HepG2 (cell line): Measurements from ENCODE around the gene PAPOLA. TPM values are rescaled to one million over a fixed set of nuclear protein-coding genes. Genes with fewer than 3 reads are reported as not detected.

ENCODE experiments used
- IKZF1 ChIP-seq: fragments of 450-650 bp; IDR thresholded peaks from 2 replicates; pipeline ENCODE4 v1.7.1; 2016
- MXI1 ChIP-seq: IDR thresholded peaks from 3 replicates; pipeline ENCODE4 v1.6.1; 2012; ENCODE audit warnings: low read depth, low read length, inconsistent platforms, borderline replicate concordance
- PAX8 ChIP-seq: sonication (generic); formaldehyde crosslinking; IDR thresholded peaks from 2 replicates; pipeline ENCODE4 v1.8.0; 2022; ENCODE audit warnings: mild to moderate bottlenecking, missing genetic modification reagents, borderline replicate concordance
- SMAD3 ChIP-seq: sonication (generic); formaldehyde crosslinking; IDR thresholded peaks from 2 replicates; pipeline ENCODE4 v1.4.0; 2020; ENCODE audit warnings: missing genetic modification reagents
- TERF1 ChIP-seq: sonication (generic); formaldehyde crosslinking; IDR thresholded peaks from 2 replicates; pipeline ENCODE4 v1.8.0; 2022; ENCODE audit warnings: mild to moderate bottlenecking, missing genetic modification reagents, moderate library complexity
- YY1 ChIP-seq: IDR thresholded peaks from 2 replicates; pipeline ENCODE4 v1.6.1; 2011; ENCODE audit warnings: low read length, low read depth, moderate library complexity, mild to moderate bottlenecking; ENCODE audit not compliant: insufficient read depth, insufficient replicate concordance
- ZNF292 ChIP-seq: sonication (generic); formaldehyde crosslinking; IDR thresholded peaks from 2 replicates; pipeline ENCODE4 v1.8.1; 2022; ENCODE audit warnings: mild to moderate bottlenecking, low read depth, missing genetic modification reagents, borderline replicate concordance
- ZNF337 ChIP-seq: sonication (generic); formaldehyde crosslinking; IDR thresholded peaks from 2 replicates; pipeline ENCODE4 v1.5.1; 2020; ENCODE audit warnings: missing genetic modification reagents, low read depth, mild to moderate bottlenecking, borderline replicate concordance
- ZNF558 ChIP-seq: sonication (generic); formaldehyde crosslinking; IDR thresholded peaks from 2 replicates; pipeline ENCODE4 v1.9.0; 2022; ENCODE audit warnings: mild to moderate bottlenecking, missing genetic modification reagents, borderline replicate concordance
- ZNF576 ChIP-seq: sonication (generic); formaldehyde crosslinking; IDR thresholded peaks from 2 replicates; pipeline ENCODE4 v1.4.0; 2020; ENCODE audit warnings: mild to moderate bottlenecking, missing genetic modification reagents
- ZNF788 ChIP-seq: sonication (generic); formaldehyde crosslinking; IDR thresholded peaks from 2 replicates; pipeline ENCODE4 v1.5.0; 2020; ENCODE audit warnings: mild to moderate bottlenecking, missing genetic modification reagents, borderline replicate concordance
- polyA plus RNA-seq, 8 experiments: library from polyadenylated mRNA; depleted of rRNA in 3 of 8; stranded (reverse) in 7 of 8; unstranded in 1 of 8; fragments of >200 nt; fragmentation: Illumina TruSeq in 4 of 8; extraction: Trizol in 4 of 8; gene quantifications; 2 replicates each; pipeline versions ENCODE4 v1.2.1 to v1.2.3, GENCODE V29; 2011 to 2016; ENCODE audit warnings: low read depth in 4 of 8, missing spikeins in 1 of 8, mixed read lengths in 1 of 8; ENCODE audit not compliant: insufficient read depth in 1 of 8
- total RNA-seq, 5 experiments: library from RNA; depleted of rRNA; stranded (reverse); fragments of >200 nt; fragmentation: Illumina TruSeq; extraction: Trizol; gene quantifications; 2 replicates each; pipeline ENCODE4 v1.2.3, GENCODE V29; 2016; ENCODE audit warnings: low read depth in 1 of 5
- TF ChIP-seq, protein P1 (sequence below): sonication (generic); formaldehyde crosslinking; IDR thresholded peaks from one replicate; pipeline ENCODE4 v1.5.1; 2020; ENCODE audit warnings: mild to moderate bottlenecking, missing genetic modification reagents; ENCODE audit errors: not compliant biosample characterization
- TF ChIP-seq, protein P2 (sequence below): sonication (generic); formaldehyde crosslinking; IDR thresholded peaks from 2 replicates; pipeline ENCODE4 v1.8.1; 2022; ENCODE audit warnings: mild to moderate bottlenecking, missing genetic modification reagents
- TF ChIP-seq, protein P3 (sequence below): sonication (generic); formaldehyde crosslinking; IDR thresholded peaks from 2 replicates; pipeline ENCODE4 v1.9.0; 2021; ENCODE audit warnings: missing genetic modification reagents, borderline replicate concordance

The PAPOLA gene
- total and polyA plus RNA-seq, 2 of the 13 experiments (the other 11 are each of a cell fraction or from before 2014, with no cell fraction given) = 103 to 151 TPM

GRCh38 chr14:96461950-96462798 is 40.0 kb upstream of the PAPOLA start (continued):
- TF ChIP-seq ZNF576 = no peak
- no peak for TF ChIP-seq YY1
- TF ChIP-seq, protein P1, sequence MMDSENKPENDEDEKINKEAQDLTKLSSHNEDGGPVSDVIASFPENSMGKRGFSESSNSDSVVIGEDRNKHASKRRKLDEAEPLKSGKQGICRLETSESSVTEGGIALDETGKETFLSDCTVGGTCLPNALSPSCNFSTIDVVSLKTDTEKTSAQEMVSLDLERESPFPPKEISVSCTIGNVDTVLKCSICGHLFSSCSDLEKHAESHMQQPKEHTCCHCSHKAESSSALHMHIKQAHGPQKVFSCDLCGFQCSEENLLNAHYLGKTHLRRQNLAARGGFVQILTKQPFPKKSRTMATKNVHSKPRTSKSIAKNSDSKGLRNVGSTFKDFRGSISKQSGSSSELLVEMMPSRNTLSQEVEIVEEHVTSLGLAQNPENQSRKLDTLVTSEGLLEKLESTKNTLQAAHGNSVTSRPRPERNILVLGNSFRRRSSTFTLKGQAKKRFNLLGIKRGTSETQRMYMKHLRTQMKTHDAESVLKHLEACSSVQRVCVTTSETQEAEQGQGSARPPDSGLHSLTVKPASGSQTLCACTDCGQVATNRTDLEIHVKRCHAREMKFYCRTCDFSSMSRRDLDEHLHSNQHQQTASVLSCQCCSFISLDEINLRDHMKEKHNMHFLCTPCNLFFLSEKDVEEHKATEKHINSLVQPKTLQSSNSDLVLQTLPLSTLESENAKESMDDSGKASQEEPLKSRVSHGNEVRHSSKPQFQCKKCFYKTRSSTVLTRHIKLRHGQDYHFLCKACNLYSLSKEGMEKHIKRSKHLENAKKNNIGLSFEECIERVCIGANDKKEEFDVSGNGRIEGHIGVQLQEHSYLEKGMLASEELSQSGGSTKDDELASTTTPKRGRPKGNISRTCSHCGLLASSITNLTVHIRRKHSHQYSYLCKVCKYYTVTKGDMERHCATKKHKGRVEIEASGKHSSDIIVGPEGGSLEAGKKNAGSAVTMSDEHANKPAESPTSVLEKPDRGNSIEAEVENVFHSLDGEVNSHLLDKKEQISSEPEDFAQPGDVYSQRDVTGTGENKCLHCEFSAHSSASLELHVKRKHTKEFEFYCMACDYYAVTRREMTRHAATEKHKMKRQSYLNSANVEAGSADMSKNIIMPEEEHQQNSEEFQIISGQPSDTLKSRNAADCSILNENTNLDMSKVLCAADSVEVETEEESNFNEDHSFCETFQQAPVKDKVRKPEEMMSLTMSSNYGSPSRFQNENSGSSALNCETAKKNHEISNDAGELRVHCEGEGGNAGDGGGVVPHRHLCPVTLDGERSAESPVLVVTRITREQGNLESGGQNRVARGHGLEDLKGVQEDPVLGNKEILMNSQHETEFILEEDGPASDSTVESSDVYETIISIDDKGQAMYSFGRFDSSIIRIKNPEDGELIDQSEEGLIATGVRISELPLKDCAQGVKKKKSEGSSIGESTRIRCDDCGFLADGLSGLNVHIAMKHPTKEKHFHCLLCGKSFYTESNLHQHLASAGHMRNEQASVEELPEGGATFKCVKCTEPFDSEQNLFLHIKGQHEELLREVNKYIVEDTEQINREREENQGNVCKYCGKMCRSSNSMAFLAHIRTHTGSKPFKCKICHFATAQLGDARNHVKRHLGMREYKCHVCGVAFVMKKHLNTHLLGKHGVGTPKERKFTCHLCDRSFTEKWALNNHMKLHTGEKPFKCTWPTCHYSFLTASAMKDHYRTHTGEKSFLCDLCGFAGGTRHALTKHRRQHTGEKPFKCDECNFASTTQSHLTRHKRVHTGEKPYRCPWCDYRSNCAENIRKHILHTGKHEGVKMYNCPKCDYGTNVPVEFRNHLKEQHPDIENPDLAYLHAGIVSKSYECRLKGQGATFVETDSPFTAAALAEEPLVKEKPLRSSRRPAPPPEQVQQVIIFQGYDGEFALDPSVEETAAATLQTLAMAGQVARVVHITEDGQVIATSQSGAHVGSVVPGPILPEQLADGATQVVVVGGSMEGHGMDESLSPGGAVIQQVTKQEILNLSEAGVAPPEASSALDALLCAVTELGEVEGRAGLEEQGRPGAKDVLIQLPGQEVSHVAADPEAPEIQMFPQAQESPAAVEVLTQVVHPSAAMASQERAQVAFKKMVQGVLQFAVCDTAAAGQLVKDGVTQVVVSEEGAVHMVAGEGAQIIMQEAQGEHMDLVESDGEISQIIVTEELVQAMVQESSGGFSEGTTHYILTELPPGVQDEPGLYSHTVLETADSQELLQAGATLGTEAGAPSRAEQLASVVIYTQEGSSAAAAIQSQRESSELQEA (CRISPR knock-in tag) = no peak
- TF ChIP-seq IKZF1 = no peak
- TF ChIP-seq MXI1 = no peak
- TF ChIP-seq ZNF788 (CRISPR knock-in tag) = peak; percentile 77; the same call in 1 of the 2 replicates
- peak; percentile 47; the same call in 1 of the 2 replicates for TF ChIP-seq ZNF292 (CRISPR knock-in tag)
- TF ChIP-seq PAX8 = no peak
- no peak for TF ChIP-seq ZNF337 (CRISPR knock-in tag)
- TF ChIP-seq ZNF558 (CRISPR knock-in tag) = no peak
- TF ChIP-seq, protein P2, sequence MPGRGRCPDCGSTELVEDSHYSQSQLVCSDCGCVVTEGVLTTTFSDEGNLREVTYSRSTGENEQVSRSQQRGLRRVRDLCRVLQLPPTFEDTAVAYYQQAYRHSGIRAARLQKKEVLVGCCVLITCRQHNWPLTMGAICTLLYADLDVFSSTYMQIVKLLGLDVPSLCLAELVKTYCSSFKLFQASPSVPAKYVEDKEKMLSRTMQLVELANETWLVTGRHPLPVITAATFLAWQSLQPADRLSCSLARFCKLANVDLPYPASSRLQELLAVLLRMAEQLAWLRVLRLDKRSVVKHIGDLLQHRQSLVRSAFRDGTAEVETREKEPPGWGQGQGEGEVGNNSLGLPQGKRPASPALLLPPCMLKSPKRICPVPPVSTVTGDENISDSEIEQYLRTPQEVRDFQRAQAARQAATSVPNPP (CRISPR knock-in tag) = no peak
- peak; percentile 64; the same call in 1 of the 2 replicates for TF ChIP-seq SMAD3 (CRISPR knock-in tag)
- no peak for TF ChIP-seq TERF1 (CRISPR knock-in tag)
- TF ChIP-seq, protein P3, sequence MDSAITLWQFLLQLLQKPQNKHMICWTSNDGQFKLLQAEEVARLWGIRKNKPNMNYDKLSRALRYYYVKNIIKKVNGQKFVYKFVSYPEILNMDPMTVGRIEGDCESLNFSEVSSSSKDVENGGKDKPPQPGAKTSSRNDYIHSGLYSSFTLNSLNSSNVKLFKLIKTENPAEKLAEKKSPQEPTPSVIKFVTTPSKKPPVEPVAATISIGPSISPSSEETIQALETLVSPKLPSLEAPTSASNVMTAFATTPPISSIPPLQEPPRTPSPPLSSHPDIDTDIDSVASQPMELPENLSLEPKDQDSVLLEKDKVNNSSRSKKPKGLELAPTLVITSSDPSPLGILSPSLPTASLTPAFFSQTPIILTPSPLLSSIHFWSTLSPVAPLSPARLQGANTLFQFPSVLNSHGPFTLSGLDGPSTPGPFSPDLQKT (CRISPR knock-in tag) = no peak
